GM23338 (cell line): Measurements from ENCODE around the gene ZMAT2. TPM values are rescaled to one million over a fixed set of nuclear protein-coding genes. Genes with fewer than 3 reads are reported as not detected.

Source experiments
- ATAC-seq: fragments of 200-7000 bp; cut with Tn5 transposase; 3 replicates; pipeline ENCODE4 v1.9.1; 2020
- DNase-seq: peaks from one replicate; pipeline ENCODE4 v3.0.0-alpha.2; 2015; ENCODE audit warnings: low spot score
- H2AFZ ChIP-seq: fragments of 200-600 bp; sonication (generic); 2 replicates; pipeline ENCODE4 v1.8.0; 2016; ENCODE audit warnings: antibody characterized with exemption, mild to moderate bottlenecking, moderate library complexity
- H3F3A ChIP-seq: fragments of 200-600 bp; sonication (generic); replicated peaks from 2 replicates; pipeline ENCODE4 v1.8.0; 2017; ENCODE audit warnings: antibody characterized with exemption, mixed run types, low read depth
- H3K27ac ChIP-seq: fragments of 200-600 bp; sonication (generic); 2 replicates; pipeline ENCODE4 v1.6.1; 2016; ENCODE audit warnings: low read depth
- H3K27me3 ChIP-seq: fragments of 200-600 bp; sonication (generic); 2 replicates; pipeline ENCODE4 v1.8.0; 2016; ENCODE audit warnings: mild to moderate bottlenecking, mixed run types, moderate library complexity; ENCODE audit not compliant: insufficient read depth
- H3K36me3 ChIP-seq: fragments of 200-600 bp; sonication (generic); 2 replicates; pipeline ENCODE4 v1.8.0; 2016; ENCODE audit warnings: mild to moderate bottlenecking; ENCODE audit not compliant: insufficient read depth
- H3K4me1 ChIP-seq: fragments of 200-600 bp; sonication (generic); 2 replicates; pipeline ENCODE4 v1.8.0; 2016; ENCODE audit warnings: mild to moderate bottlenecking, moderate library complexity; ENCODE audit not compliant: insufficient read depth
- H3K4me2 ChIP-seq: fragments of 200-600 bp; sonication (generic); 2 replicates; pipeline ENCODE4 v1.7.1; 2017; ENCODE audit warnings: mixed run types
- H3K4me3 ChIP-seq: fragments of 200-600 bp; sonication (generic); 2 replicates; pipeline ENCODE4 v1.6.1; 2016; ENCODE audit warnings: mixed run types
- H3K79me2 ChIP-seq: fragments of 200-600 bp; sonication (generic); replicated peaks from 2 replicates; pipeline ENCODE4 v1.8.0; 2017; ENCODE audit warnings: mild to moderate bottlenecking; ENCODE audit not compliant: insufficient read depth
- H3K9me2 ChIP-seq: fragments of 200-600 bp; sonication (generic); 2 replicates; pipeline ENCODE4 v1.8.0; 2017; ENCODE audit not compliant: insufficient read depth
- H4K20me1 ChIP-seq: fragments of 200-600 bp; sonication (generic); replicated peaks from 2 replicates; pipeline ENCODE4 v1.8.0; 2017; ENCODE audit warnings: mild to moderate bottlenecking; ENCODE audit not compliant: insufficient read depth
- H3K27ac Mint-ChIP-seq: 2 replicates; pipeline ENCODE4 v1.8.0; 2020; ENCODE audit warnings: inconsistent platforms, mild to moderate bottlenecking, moderate library complexity, mixed read lengths
- H3K27me3 Mint-ChIP-seq: 3 replicates; pipeline ENCODE4 v1.8.0; 2022; ENCODE audit warnings: low read depth, mild to moderate bottlenecking, moderate library complexity, mixed read lengths, inconsistent platforms; ENCODE audit not compliant: insufficient read depth, poor library complexity
- H3K36me3 Mint-ChIP-seq: 3 replicates; pipeline ENCODE4 v1.8.0; 2021; ENCODE audit warnings: low read depth, mild to moderate bottlenecking, inconsistent platforms, moderate library complexity, mixed read lengths
- H3K4me1 Mint-ChIP-seq: 3 replicates; pipeline ENCODE4 v1.8.0; 2020; ENCODE audit warnings: mild to moderate bottlenecking, inconsistent platforms, mixed read lengths
- H3K4me3 Mint-ChIP-seq: 3 replicates; pipeline ENCODE4 v1.8.0; 2021; ENCODE audit warnings: moderate library complexity, mild to moderate bottlenecking, inconsistent platforms, mixed read lengths
- H3K9me3 Mint-ChIP-seq: 3 replicates; pipeline ENCODE4 v1.8.0; 2020; ENCODE audit warnings: moderate library complexity, mild to moderate bottlenecking, inconsistent platforms, mixed read lengths
- CREB1 ChIP-seq: fragments of 250-450 bp; sonication (Bioruptor Pico); IDR thresholded peaks from 2 replicates; pipeline ENCODE4 v1.5.0; 2020; ENCODE audit warnings: low read depth, mild to moderate bottlenecking, moderate library complexity
- EZH2 ChIP-seq: fragments of 200-600 bp; sonication (generic); IDR thresholded peaks from one replicate; pipeline ENCODE4 v1.8.0; 2017; ENCODE audit warnings: antibody characterized with exemption, mild to moderate bottlenecking, low read depth; ENCODE audit not compliant: unreplicated experiment
- EZH2phosphoT487 ChIP-seq: fragments of 200-600 bp; sonication (generic); IDR thresholded peaks from one replicate; pipeline ENCODE4 v1.8.1; 2018; ENCODE audit warnings: antibody characterized with exemption; ENCODE audit not compliant: unreplicated experiment
- JUNB ChIP-seq: IDR thresholded peaks from one replicate; pipeline ENCODE4 v1.6.1; 2016; ENCODE audit warnings: antibody characterized with exemption; ENCODE audit not compliant: unreplicated experiment
- NANOG ChIP-seq: IDR thresholded peaks from 2 replicates; pipeline ENCODE4 v1.6.1; 2016; ENCODE audit warnings: antibody characterized with exemption, borderline replicate concordance
- POLR2AphosphoS5 ChIP-seq: IDR thresholded peaks from 2 replicates; pipeline ENCODE4 v1.6.1; 2016; ENCODE audit warnings: antibody characterized with exemption, low read depth
- STAT1 ChIP-seq: IDR thresholded peaks from one replicate; pipeline ENCODE4 v1.6.1; 2016; ENCODE audit warnings: antibody characterized with exemption; ENCODE audit not compliant: unreplicated experiment
- ZNF114 ChIP-seq: fragments of 250-450 bp; sonication (Bioruptor Pico); IDR thresholded peaks from 2 replicates; pipeline ENCODE4 v1.5.0; 2020; ENCODE audit warnings: mild to moderate bottlenecking, moderate library complexity
- ZNF331 ChIP-seq: fragments of 250-450 bp; sonication (Bioruptor Pico); IDR thresholded peaks from 2 replicates; pipeline ENCODE4 v1.5.0; 2020; ENCODE audit warnings: low read depth, mild to moderate bottlenecking, moderate library complexity
- polyA plus RNA-seq: library from polyadenylated mRNA; unstranded; fragments of >200 nt; fragmentation: Nextera tagmentation; extraction: Ambion mirVana; gene quantifications from 2 replicates; pipeline ENCODE4 v1.2.1, GENCODE V29; 2016
- total RNA-seq: library from RNA; depleted of rRNA; stranded (reverse); fragments of >200 nt; shearing (Covaris generic); gene quantifications from 2 replicates; pipeline ENCODE4 v1.2.3, GENCODE V29; 2014
- TF ChIP-seq, protein P1 (sequence below), 2 experiments: fragments of 200-600 bp in 1 of 2; sonication (generic) in 1 of 2; conservative IDR thresholded peaks; 2 replicates each; pipeline versions ENCODE4 v1.5.1 to v1.6.1; 2016 to 2017; ENCODE audit warnings: antibody characterized with exemption in 2 of 2, low read depth in 2 of 2, mild to moderate bottlenecking in 2 of 2, moderate library complexity in 1 of 2
- TF ChIP-seq, protein P2 (sequence below): fragments of 250-450 bp; sonication (Bioruptor Pico); IDR thresholded peaks from 2 replicates; pipeline ENCODE4 v1.5.0; 2020; ENCODE audit warnings: mild to moderate bottlenecking, moderate library complexity
- TF ChIP-seq, protein P3 (sequence below): IDR thresholded peaks from one replicate; pipeline ENCODE4 v1.6.1; 2018; ENCODE audit warnings: antibody characterized with exemption; ENCODE audit not compliant: unreplicated experiment
- TF ChIP-seq, protein P4 (sequence below): IDR thresholded peaks from 2 replicates; pipeline ENCODE4 v1.6.1; 2016; ENCODE audit warnings: antibody characterized with exemption

ZMAT2 gene
- total and polyA plus RNA-seq, 2 experiments from 2014 or later = 26.4 to 50.6 TPM

DNA sequence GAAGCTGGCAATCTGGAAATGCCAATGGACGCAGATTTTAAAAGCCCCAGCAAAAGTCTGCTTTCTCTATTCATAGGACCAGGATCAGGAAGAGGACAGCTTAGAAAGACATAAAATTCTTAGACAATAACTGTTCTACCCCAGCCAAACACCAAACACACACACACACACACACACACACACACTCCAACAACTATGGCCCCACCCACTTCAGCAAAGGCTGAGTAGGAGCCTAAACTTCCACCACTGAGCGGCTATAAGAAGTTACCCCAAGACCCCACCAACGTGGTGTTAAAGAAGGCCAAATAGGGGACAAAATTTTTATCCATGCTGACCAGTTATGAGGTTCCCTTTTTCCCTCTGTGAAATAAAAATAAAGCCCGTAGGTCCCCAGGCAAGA, 32.9 kb downstream of the ZMAT2 start:
- Histone ChIP-seq H3K4me3 (no peak overlapping the region), H3K79me2 (no peaks in the 10 kb centered on the region), H3K4me2 (no peak overlapping the region), H3K27ac (no peak overlapping the region), H4K20me1 (no peaks in the 10 kb centered on the region), H3K27me3 (no peaks in the 10 kb centered on the region), H3K4me1 (no peaks in the 10 kb centered on the region), H3K9me2 (no peaks in the 10 kb centered on the region), H2AFZ (no peak overlapping the region), H3K36me3 (no peaks in the 10 kb centered on the region), H3F3A (no peaks in the 10 kb centered on the region)
- Mint-ChIP-seq H3K27me3 (no peaks in the 10 kb centered on the region), H3K9me3 (peaks cover 11% of the 10 kb centered on the region; the same call in 2 of the 3 replicates), H3K36me3 (no peaks in the 10 kb centered on the region), H3K27ac (no peak overlapping the region), H3K4me3 (no peak overlapping the region), H3K4me1 (no peaks in the 10 kb centered on the region)
- ATAC-seq = no peak
- DNase-seq = no peak
- TF ChIP-seq, protein P1, sequence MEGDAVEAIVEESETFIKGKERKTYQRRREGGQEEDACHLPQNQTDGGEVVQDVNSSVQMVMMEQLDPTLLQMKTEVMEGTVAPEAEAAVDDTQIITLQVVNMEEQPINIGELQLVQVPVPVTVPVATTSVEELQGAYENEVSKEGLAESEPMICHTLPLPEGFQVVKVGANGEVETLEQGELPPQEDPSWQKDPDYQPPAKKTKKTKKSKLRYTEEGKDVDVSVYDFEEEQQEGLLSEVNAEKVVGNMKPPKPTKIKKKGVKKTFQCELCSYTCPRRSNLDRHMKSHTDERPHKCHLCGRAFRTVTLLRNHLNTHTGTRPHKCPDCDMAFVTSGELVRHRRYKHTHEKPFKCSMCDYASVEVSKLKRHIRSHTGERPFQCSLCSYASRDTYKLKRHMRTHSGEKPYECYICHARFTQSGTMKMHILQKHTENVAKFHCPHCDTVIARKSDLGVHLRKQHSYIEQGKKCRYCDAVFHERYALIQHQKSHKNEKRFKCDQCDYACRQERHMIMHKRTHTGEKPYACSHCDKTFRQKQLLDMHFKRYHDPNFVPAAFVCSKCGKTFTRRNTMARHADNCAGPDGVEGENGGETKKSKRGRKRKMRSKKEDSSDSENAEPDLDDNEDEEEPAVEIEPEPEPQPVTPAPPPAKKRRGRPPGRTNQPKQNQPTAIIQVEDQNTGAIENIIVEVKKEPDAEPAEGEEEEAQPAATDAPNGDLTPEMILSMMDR (conservative IDR thresholded peaks at IDR 0.05; ENCODE audit: low read depth in 2 of 2) = no peak
- no peak for TF ChIP-seq ZNF331 (CRISPR knock-in tag)
- TF ChIP-seq, protein P2, sequence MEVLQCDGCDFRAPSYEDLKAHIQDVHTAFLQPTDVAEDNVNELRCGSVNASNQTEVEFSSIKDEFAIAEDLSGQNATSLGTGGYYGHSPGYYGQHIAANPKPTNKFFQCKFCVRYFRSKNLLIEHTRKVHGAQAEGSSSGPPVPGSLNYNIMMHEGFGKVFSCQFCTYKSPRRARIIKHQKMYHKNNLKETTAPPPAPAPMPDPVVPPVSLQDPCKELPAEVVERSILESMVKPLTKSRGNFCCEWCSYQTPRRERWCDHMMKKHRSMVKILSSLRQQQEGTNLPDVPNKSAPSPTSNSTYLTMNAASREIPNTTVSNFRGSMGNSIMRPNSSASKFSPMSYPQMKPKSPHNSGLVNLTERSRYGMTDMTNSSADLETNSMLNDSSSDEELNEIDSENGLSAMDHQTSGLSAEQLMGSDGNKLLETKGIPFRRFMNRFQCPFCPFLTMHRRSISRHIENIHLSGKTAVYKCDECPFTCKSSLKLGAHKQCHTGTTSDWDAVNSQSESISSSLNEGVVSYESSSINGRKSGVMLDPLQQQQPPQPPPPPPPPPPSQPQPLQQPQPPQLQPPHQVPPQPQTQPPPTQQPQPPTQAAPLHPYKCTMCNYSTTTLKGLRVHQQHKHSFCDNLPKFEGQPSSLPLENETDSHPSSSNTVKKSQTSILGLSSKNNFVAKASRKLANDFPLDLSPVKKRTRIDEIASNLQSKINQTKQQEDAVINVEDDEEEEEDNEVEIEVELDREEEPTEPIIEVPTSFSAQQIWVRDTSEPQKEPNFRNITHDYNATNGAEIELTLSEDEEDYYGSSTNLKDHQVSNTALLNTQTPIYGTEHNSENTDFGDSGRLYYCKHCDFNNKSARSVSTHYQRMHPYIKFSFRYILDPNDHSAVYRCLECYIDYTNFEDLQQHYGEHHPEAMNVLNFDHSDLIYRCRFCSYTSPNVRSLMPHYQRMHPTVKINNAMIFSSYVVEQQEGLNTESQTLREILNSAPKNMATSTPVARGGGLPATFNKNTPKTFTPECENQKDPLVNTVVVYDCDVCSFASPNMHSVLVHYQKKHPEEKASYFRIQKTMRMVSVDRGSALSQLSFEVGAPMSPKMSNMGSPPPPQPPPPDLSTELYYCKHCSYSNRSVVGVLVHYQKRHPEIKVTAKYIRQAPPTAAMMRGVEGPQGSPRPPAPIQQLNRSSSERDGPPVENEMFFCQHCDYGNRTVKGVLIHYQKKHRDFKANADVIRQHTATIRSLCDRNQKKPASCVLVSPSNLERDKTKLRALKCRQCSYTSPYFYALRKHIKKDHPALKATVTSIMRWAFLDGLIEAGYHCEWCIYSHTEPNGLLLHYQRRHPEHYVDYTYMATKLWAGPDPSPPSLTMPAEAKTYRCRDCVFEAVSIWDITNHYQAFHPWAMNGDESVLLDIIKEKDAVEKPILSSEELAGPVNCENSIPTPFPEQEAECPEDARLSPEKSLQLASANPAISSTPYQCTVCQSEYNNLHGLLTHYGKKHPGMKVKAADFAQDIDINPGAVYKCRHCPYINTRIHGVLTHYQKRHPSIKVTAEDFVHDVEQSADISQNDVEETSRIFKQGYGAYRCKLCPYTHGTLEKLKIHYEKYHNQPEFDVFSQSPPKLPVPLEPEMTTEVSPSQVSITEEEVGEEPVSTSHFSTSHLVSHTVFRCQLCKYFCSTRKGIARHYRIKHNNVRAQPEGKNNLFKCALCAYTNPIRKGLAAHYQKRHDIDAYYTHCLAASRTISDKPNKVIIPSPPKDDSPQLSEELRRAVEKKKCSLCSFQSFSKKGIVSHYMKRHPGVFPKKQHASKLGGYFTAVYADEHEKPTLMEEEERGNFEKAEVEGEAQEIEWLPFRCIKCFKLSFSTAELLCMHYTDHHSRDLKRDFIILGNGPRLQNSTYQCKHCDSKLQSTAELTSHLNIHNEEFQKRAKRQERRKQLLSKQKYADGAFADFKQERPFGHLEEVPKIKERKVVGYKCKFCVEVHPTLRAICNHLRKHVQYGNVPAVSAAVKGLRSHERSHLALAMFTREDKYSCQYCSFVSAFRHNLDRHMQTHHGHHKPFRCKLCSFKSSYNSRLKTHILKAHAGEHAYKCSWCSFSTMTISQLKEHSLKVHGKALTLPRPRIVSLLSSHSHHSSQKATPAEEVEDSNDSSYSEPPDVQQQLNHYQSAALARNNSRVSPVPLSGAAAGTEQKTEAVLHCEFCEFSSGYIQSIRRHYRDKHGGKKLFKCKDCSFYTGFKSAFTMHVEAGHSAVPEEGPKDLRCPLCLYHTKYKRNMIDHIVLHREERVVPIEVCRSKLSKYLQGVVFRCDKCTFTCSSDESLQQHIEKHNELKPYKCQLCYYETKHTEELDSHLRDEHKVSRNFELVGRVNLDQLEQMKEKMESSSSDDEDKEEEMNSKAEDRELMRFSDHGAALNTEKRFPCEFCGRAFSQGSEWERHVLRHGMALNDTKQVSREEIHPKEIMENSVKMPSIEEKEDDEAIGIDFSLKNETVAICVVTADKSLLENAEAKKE (CRISPR knock-in tag) = no peak
- TF ChIP-seq JUNB = no peak
- TF ChIP-seq, protein P3, sequence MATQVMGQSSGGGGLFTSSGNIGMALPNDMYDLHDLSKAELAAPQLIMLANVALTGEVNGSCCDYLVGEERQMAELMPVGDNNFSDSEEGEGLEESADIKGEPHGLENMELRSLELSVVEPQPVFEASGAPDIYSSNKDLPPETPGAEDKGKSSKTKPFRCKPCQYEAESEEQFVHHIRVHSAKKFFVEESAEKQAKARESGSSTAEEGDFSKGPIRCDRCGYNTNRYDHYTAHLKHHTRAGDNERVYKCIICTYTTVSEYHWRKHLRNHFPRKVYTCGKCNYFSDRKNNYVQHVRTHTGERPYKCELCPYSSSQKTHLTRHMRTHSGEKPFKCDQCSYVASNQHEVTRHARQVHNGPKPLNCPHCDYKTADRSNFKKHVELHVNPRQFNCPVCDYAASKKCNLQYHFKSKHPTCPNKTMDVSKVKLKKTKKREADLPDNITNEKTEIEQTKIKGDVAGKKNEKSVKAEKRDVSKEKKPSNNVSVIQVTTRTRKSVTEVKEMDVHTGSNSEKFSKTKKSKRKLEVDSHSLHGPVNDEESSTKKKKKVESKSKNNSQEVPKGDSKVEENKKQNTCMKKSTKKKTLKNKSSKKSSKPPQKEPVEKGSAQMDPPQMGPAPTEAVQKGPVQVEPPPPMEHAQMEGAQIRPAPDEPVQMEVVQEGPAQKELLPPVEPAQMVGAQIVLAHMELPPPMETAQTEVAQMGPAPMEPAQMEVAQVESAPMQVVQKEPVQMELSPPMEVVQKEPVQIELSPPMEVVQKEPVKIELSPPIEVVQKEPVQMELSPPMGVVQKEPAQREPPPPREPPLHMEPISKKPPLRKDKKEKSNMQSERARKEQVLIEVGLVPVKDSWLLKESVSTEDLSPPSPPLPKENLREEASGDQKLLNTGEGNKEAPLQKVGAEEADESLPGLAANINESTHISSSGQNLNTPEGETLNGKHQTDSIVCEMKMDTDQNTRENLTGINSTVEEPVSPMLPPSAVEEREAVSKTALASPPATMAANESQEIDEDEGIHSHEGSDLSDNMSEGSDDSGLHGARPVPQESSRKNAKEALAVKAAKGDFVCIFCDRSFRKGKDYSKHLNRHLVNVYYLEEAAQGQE = no peak
- TF ChIP-seq CREB1 = no peak
- TF ChIP-seq, protein P4, sequence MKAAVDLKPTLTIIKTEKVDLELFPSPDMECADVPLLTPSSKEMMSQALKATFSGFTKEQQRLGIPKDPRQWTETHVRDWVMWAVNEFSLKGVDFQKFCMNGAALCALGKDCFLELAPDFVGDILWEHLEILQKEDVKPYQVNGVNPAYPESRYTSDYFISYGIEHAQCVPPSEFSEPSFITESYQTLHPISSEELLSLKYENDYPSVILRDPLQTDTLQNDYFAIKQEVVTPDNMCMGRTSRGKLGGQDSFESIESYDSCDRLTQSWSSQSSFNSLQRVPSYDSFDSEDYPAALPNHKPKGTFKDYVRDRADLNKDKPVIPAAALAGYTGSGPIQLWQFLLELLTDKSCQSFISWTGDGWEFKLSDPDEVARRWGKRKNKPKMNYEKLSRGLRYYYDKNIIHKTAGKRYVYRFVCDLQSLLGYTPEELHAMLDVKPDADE = no peak
- no peak for TF ChIP-seq EZH2
- TF ChIP-seq ZNF114 (CRISPR knock-in tag) = no peak
- TF ChIP-seq STAT1 = no peak
- TF ChIP-seq NANOG = no peak
- TF ChIP-seq POLR2AphosphoS5 = no peak
- TF ChIP-seq EZH2phosphoT487 = no peak
